Measurements from ENCODE around the gene HMGXB3. TPM values are rescaled to one million over a fixed set of nuclear protein-coding genes. Genes with fewer than 3 reads are reported as not detected.
"Not testable (repeated sequence)": the region's sequence is repeated elsewhere in the genome, so short reads cannot be mapped to it uniquely, and the experiment has no call there.

HMGXB3 gene
- total RNA-seq, 1 experiment from 2014 or later, result 26.9 TPM

DNA sequence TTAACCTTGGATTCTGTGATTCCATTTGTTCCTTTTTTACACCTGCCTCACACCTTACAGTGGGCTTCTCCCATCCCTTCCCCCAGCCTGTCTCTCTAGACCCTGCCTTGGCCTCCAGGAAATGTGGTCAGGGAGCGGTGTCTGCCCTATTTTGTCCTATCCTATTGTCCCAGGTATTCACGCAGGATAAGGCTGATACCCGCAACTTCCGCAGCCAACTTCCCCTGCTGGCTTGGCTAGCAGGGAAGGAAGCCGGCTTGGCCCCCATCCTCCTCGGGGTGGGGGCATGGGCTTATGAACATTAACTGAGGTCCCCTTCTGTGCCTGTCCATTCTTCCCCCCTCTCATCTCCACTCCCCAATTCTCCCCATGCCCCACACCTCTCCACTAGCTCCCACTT, 82.3 kb downstream of the HMGXB3 start:
- TF ChIP-seq, protein P1, sequence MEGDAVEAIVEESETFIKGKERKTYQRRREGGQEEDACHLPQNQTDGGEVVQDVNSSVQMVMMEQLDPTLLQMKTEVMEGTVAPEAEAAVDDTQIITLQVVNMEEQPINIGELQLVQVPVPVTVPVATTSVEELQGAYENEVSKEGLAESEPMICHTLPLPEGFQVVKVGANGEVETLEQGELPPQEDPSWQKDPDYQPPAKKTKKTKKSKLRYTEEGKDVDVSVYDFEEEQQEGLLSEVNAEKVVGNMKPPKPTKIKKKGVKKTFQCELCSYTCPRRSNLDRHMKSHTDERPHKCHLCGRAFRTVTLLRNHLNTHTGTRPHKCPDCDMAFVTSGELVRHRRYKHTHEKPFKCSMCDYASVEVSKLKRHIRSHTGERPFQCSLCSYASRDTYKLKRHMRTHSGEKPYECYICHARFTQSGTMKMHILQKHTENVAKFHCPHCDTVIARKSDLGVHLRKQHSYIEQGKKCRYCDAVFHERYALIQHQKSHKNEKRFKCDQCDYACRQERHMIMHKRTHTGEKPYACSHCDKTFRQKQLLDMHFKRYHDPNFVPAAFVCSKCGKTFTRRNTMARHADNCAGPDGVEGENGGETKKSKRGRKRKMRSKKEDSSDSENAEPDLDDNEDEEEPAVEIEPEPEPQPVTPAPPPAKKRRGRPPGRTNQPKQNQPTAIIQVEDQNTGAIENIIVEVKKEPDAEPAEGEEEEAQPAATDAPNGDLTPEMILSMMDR (conservative IDR thresholded peaks at IDR 0.05), result no peak
- Histone ChIP-seq H2AK5ac (ENCODE audit: insufficient read length, low read length) (no peak overlapping the region), H2BK120ac (ENCODE audit: low read depth, low read length, poor library complexity, severe bottlenecking) (no peak overlapping the region), H3K18ac (ENCODE audit: insufficient read length, low read depth, low read length) (no peak overlapping the region), H3K9ac (ENCODE audit: extremely low read depth, insufficient read length, low read length) (no peak overlapping the region), H3T11ph (ENCODE audit: low read length) (no peak overlapping the region), H3K4me2 (ENCODE audit: insufficient read depth, insufficient read length, low read length) (no peak overlapping the region), H3K79me2 (ENCODE audit: insufficient read depth, low read length) (no peaks in the 10 kb centered on the region), H2BK12ac (ENCODE audit: insufficient read length, low read depth, low read length) (no peak overlapping the region), H4K5ac (ENCODE audit: insufficient read length, low read depth, low read length) (no peak overlapping the region), H4K91ac (ENCODE audit: insufficient read length, low read depth, low read length) (no peak overlapping the region), H3K27me3 (ENCODE audit: insufficient read depth, low read length) (no peaks in the 10 kb centered on the region), H3K14ac (ENCODE audit: insufficient read depth, low read length) (no peak overlapping the region), H3K4me1 (ENCODE audit: insufficient read depth, low read length) (no peaks in the 10 kb centered on the region; the same call in 1 of the 2 replicates), H3K27ac (ENCODE audit: insufficient read length, low read depth, low read length) (no peak overlapping the region), H4K20me1 (ENCODE audit: control insufficient read depth, insufficient read depth, insufficient read length) (no peaks in the 10 kb centered on the region), H3K79me1 (ENCODE audit: insufficient read depth, low read depth, low read length, poor library complexity, severe bottlenecking) (no peaks in the 10 kb centered on the region), H3K23me2 (ENCODE audit: insufficient read length, low read depth, low read length, poor library complexity, severe bottlenecking) (no peaks in the 10 kb centered on the region), H3K4ac (ENCODE audit: low read depth, low read length) (no peak overlapping the region), H3K56ac (ENCODE audit: insufficient read length, low read depth, low read length) (no peak overlapping the region), H2AFZ (ENCODE audit: low read length) (no peak overlapping the region), H3K9me3 (ENCODE audit: control insufficient read depth, low read depth, low read length) (no peaks in the 10 kb centered on the region), H2BK5ac (ENCODE audit: insufficient read length, low read length) (no peak overlapping the region), H3K23ac (ENCODE audit: insufficient read length, low read depth, low read length) (no peak overlapping the region), H2BK20ac (ENCODE audit: low read depth, low read length, poor library complexity, severe bottlenecking) (no peak overlapping the region), H4K8ac (replicated peaks; ENCODE audit: insufficient read length, low read depth, low read length) (no peak overlapping the region), H2BK15ac (ENCODE audit: low read depth, low read length) (no peak overlapping the region)
- no peak overlapping the region for H3K4me3 Mint-ChIP-seq
- peaks cover 5% of the 10 kb centered on the region for H3K27me3 Mint-ChIP-seq (ENCODE audit: low read depth)
- H3K9me3 Mint-ChIP-seq, result no peaks in the 10 kb centered on the region
- no CpG with 5 or more reads among the region's 6 CpGs for WGBS (ENCODE audit: extremely low coverage, insufficient read length, low lambda C conversion rate)
- H3K27ac Mint-ChIP-seq, result peak overlapping the region in 1 of 3 experiments; percentile 69; a peak in 1 of 7 replicates
- no peaks in the 10 kb centered on the region for H3K36me3 Mint-ChIP-seq (ENCODE audit: insufficient read depth in 1 of 3, low read depth in 3 of 3)
- no peak for DNase-seq
- peaks cover 18 to 25% of the 10 kb centered on the region in 2 experiments for H3K4me1 Mint-ChIP-seq

DNA sequence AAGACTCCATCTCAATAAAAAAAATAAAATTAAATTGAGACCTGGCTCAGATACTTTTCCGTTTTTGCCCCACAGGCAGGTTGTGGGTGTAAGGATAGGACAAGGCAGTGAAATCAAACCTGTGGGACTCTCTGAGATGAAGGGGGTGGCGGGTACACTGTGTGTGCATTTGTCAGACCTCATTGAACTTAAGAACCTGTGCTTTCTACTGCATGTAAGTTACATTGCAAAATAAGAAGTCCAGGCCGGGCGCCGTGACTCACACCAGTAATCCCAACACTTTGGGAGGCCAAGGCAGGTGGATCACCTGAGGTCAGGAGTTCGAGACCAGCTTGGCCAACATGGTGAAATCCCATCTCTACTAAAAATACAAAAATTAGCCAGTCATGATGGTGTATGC, 84.2 kb downstream of the HMGXB3 start:
- not testable (repeated sequence) for H4K5ac ChIP-seq (ENCODE audit: insufficient read length, low read depth, low read length); H2BK12ac ChIP-seq (ENCODE audit: insufficient read length, low read depth, low read length); H2BK15ac ChIP-seq (ENCODE audit: low read depth, low read length); H2BK5ac ChIP-seq (ENCODE audit: insufficient read length, low read length); H3K23ac ChIP-seq (ENCODE audit: insufficient read length, low read depth, low read length); H3K14ac ChIP-seq (ENCODE audit: insufficient read depth, low read length); H3K79me1 ChIP-seq (ENCODE audit: insufficient read depth, low read depth, low read length, poor library complexity, severe bottlenecking); H2AK5ac ChIP-seq (ENCODE audit: insufficient read length, low read length); H2BK20ac ChIP-seq (ENCODE audit: low read depth, low read length, poor library complexity, severe bottlenecking); H3K23me2 ChIP-seq (ENCODE audit: insufficient read length, low read depth, low read length, poor library complexity, severe bottlenecking); H4K20me1 ChIP-seq (ENCODE audit: control insufficient read depth, insufficient read depth, insufficient read length); H2BK120ac ChIP-seq (ENCODE audit: low read depth, low read length, poor library complexity, severe bottlenecking); H3T11ph ChIP-seq (ENCODE audit: low read length); H3K4me2 ChIP-seq (ENCODE audit: insufficient read depth, insufficient read length, low read length); H3K4ac ChIP-seq (ENCODE audit: low read depth, low read length); H3K4me1 ChIP-seq (ENCODE audit: insufficient read depth, low read length); H3K79me2 ChIP-seq (ENCODE audit: insufficient read depth, low read length); H4K91ac ChIP-seq (ENCODE audit: insufficient read length, low read depth, low read length); H3K27me3 Mint-ChIP-seq (ENCODE audit: low read depth); H3K9me3 ChIP-seq (ENCODE audit: control insufficient read depth, low read depth, low read length); H3K18ac ChIP-seq (ENCODE audit: insufficient read length, low read depth, low read length); H3K4me3 Mint-ChIP-seq; H3K56ac ChIP-seq (ENCODE audit: insufficient read length, low read depth, low read length); H3K9ac ChIP-seq (ENCODE audit: extremely low read depth, insufficient read length, low read length); H3K27ac Mint-ChIP-seq; H4K8ac ChIP-seq (replicated peaks; ENCODE audit: insufficient read length, low read depth, low read length); H3K27ac ChIP-seq (ENCODE audit: insufficient read length, low read depth, low read length); H2AFZ ChIP-seq (ENCODE audit: low read length); H3K9me3 Mint-ChIP-seq; DNase-seq; H3K36me3 Mint-ChIP-seq (ENCODE audit: insufficient read depth in 1 of 3, low read depth in 3 of 3); H3K27me3 ChIP-seq (ENCODE audit: insufficient read depth, low read length)
- H3K4me1 Mint-ChIP-seq, result peaks cover 18 to 25% of the 10 kb centered on the region in 2 experiments
- no CpG with 5 or more reads among the region's 6 CpGs for WGBS (ENCODE audit: extremely low coverage, insufficient read length, low lambda C conversion rate)

All from H9 (cell line).